ENCODE results near the gene FBN3.

FBN3 gene

DNA sequence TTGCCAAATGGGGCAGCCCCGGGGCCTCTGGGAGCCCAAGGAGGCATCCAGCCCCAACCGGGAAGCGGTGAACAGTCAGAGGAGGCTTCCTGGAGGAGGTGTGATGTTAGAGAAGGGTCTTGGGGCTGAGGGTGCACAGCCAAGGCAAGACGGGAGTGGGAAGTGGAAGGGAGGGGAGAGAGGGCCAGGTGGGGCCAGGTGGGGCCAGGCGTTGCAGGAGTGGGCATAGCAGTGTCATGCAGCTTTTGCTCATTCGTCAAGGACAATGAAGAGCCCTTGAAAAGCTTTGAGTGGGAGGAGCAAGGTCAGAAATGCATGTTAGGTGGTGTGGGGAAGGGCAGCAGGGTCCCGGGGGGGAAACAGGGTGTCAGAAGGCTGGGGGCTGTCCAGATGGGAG lies 1.8 kb downstream of the FBN3 start:
- no peak for TF ChIP-seq ZFX (IDR thresholded peaks at IDR 0.05; ENCODE audit: borderline replicate concordance)
- TF ChIP-seq, protein P1, sequence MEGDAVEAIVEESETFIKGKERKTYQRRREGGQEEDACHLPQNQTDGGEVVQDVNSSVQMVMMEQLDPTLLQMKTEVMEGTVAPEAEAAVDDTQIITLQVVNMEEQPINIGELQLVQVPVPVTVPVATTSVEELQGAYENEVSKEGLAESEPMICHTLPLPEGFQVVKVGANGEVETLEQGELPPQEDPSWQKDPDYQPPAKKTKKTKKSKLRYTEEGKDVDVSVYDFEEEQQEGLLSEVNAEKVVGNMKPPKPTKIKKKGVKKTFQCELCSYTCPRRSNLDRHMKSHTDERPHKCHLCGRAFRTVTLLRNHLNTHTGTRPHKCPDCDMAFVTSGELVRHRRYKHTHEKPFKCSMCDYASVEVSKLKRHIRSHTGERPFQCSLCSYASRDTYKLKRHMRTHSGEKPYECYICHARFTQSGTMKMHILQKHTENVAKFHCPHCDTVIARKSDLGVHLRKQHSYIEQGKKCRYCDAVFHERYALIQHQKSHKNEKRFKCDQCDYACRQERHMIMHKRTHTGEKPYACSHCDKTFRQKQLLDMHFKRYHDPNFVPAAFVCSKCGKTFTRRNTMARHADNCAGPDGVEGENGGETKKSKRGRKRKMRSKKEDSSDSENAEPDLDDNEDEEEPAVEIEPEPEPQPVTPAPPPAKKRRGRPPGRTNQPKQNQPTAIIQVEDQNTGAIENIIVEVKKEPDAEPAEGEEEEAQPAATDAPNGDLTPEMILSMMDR (IDR thresholded peaks at IDR 0.05) = no peak
- no peak overlapping the region for H3K27ac ChIP-seq

- TF ChIP-seq, protein P1 (IDR thresholded peaks at IDR 0.05) = no peak
- TF ChIP-seq ZFX (IDR thresholded peaks at IDR 0.05; ENCODE audit: borderline replicate concordance) = no peak
- H3K27ac ChIP-seq = no peak overlapping the region
Measured at GRCh38 chr19:8146877-8147581, 2.4 kb downstream of the FBN3 start.

DNA sequence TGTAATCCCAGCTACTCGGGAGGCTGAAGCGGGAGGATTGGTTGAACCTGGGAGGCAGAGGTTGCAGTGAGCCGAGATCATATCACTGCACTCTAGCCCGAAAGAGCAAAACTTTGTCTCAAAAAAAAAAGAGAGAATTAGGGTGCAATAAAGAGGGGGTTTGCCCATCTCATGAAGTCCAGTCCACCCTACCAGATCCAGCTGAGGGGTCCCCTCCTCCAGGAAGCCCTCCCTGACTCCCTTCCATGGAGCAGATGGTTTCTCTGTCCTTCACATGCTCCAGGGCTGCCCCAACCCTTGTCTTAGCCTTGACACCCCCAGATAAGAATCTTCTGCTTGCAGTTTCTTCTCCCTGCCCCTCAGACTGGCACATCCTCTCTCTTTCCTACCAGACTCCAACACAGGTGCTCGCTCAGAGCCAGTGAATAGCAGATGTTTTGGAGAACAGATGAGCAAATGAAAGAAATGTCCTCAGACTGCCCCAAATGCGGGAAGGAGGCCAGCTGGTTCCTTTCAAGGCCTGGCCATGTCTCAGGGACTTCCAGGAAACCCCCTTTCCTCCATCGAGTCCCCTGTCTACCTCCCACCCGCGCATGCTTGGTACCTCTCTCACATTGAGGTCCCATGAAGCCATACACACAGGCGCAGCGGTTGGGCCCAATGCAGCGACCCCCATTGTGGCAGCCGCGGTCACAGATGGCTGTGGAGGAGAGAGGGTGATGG lies 5.0 kb downstream of the FBN3 start:
- no peak overlapping the region for H3K27ac ChIP-seq
- no peak for TF ChIP-seq ZFX (IDR thresholded peaks at IDR 0.05; ENCODE audit: borderline replicate concordance)
- TF ChIP-seq, protein P1 (IDR thresholded peaks at IDR 0.05) = no peak

- TF ChIP-seq, protein P1 (IDR thresholded peaks at IDR 0.05) = no peak
- no peak for TF ChIP-seq ZFX (IDR thresholded peaks at IDR 0.05; ENCODE audit: borderline replicate concordance)
- H3K27ac ChIP-seq = no peak overlapping the region
Measured at GRCh38 chr19:8143041-8143440, 6.4 kb downstream of the FBN3 start.

GRCh38 chr19:8142513-8142900 lies 6.9 kb downstream of the FBN3 start:
- TF ChIP-seq, protein P1 (IDR thresholded peaks at IDR 0.05) = no peak
- TF ChIP-seq ZFX (IDR thresholded peaks at IDR 0.05; ENCODE audit: borderline replicate concordance) = no peak
- H3K27ac ChIP-seq = no peak overlapping the region

GRCh38 chr19:8141726-8142512 lies 7.5 kb downstream of the FBN3 start:
- TF ChIP-seq ZFX (IDR thresholded peaks at IDR 0.05; ENCODE audit: borderline replicate concordance) = no peak
- TF ChIP-seq, protein P1 (IDR thresholded peaks at IDR 0.05) = no peak
- H3K27ac ChIP-seq = no peak overlapping the region
